HG02884 (cell line): ENCODE data around the gene SARNP.
"Not testable (repeated sequence)": the region's sequence is repeated elsewhere in the genome, so short reads cannot be mapped to it uniquely, and the experiment has no call there.

Experiments used
- ATAC-seq: cut with Tn5 transposase; IDR thresholded peaks from one replicate; pipeline ENCODE4 v1.9.1; 2021; ENCODE audit warnings: mild to moderate bottlenecking, moderate library complexity; ENCODE audit not compliant: unreplicated experiment

SARNP gene

DNA sequence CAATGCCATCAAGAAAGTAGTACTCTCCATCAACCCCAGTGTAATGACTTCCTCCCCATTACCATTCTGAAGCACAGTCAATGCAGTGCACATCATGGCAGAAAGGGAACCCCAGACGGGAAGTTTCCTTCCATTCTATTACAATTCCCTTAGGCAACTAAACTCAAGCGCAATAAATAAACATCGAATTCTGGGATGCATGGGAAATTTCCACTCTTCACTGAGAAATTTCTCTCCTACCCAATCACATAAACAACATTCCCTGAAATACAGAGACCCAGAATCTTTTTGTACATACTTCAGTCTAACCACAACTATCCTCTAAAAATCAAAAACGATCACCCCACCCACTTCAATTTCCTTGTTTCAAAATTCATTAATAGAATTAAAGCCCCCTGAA, 20.0 kb downstream of the SARNP start:
- no peak for ATAC-seq

DNA sequence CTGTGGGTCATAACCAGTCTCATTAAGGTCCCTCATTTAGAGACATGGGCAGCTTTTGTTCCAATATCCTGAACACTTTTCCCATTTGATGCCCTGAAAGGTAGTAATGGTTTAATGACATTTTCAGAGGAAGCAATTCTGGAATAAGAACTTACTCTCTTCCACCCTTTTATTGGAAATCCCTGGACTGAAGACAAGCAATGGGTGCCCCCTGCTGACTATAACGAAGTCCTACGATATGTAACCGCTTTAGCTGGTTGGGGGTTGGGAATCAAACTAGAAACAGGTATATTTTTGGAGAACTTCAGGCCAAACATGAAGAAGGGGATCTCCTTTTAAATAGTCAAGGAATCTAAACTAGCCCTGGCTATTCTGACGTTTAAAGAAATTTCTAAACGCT, 20.5 kb downstream of the SARNP start:
- ATAC-seq: no peak

DNA sequence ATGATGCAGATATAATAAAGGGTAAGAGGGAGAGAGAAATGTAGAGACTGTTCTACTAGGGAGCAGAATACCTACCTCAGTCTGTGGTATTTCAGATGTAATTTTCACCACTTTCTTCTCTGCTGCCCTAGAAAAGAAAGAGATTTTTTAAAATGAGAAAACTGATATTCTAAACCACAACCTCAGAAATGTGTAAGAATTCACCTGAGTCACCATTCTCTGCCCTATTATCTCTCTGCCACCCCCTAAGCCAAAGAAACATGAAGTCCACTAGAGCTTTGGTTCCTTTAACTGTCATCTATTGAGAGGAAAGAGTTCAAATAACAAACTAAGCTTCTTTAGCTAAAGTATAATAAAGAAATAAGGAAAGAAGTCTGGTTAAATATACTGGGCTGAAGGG, 21.6 kb downstream of the SARNP start:
- ATAC-seq: no peak

DNA sequence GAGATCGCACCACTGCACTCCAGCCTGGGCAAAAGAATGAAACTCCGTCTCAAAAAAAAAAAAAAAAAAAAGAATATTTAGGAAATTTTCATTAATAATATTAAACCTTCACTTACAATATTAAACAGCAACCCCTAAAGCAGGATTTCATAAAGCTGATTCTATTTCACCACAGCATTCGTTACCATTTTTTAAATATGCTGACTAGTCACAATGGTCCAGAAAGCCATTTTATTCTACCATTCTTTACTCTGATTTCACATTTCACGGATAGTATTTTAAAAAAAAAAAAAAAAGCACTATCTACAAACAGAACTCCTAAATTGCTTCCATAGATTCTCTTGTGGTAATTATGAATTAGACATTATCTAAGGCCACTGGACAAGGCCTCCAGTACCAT, 27.6 kb downstream of the SARNP start:
- no peak for ATAC-seq

DNA sequence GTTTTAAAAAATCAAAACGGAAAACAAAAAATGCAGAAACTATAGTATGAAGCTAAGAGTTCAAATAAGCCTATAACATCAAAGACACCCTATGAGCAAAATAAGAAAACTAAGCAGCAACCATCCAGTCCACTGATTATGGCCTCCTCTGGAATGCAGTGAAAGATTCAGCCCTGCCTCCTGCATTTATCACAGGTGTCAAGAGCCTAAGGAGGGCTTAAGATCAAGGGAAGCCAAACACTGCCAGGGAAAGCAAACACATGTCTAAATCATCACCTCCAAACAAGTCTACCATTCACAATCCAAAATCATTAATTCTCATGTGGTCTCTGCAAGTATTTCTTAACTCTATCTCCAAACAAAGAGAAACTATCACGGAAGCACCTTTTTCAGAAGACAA, 28.4 kb downstream of the SARNP start:
- ATAC-seq: no peak

DNA sequence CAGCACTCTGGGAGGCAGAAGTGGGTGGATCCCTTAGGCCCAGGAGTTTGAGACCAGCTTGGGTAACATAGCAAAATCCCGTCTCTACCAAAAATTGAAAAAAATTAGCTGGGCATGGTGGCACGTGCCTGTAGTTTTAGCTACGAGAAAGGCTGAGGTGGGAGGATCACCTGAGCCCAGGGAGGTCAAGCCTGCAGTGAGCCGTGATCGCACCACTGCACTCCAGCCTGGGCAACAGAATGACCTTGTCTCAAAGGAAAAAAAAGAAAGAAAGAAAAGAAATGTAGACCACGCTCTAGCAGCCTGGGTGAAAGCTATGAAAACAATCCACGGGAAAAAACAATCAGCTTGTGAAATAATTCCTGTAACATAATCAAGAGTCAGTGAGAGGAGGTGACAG, 29.0 kb downstream of the SARNP start:
- no peak for ATAC-seq

DNA sequence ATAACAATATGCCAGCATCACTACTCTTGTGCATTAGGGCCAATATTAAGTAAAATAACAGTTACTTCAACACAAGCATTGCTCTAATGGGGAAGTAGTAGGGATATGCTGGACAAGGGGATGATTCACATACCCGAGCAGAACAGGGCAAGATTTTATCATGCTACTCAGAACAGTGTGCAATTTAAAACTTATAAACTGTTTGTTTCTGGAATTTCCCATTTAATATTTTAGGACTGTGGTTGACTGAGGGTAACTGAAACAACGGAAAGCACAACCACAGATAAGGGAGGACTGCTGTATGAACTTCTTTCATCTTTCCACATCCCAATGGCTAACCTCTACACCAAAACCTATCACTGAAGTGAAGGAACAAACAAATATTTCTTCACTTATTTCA, 36.8 kb downstream of the SARNP start:
- no peak for ATAC-seq

DNA sequence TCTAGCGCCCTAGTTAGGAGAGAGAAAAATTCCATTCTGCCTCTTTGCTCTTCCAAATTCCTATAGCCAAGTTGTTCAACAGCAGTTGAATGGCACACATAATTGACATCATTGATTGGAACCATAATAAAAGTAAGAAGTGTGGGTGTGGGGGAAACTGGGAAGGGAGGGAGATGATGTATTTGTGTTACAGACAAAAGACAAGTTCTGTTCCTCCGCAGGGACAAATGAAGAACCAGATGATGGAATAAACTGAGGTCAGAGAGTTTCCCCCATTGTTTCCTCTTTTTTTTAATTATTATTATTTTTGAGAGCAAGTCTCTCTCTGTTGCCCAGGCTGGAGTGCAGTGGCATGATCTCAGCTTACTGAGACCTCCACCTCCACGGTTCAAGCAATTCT, 39.7 kb downstream of the SARNP start:
- ATAC-seq: no peak

DNA sequence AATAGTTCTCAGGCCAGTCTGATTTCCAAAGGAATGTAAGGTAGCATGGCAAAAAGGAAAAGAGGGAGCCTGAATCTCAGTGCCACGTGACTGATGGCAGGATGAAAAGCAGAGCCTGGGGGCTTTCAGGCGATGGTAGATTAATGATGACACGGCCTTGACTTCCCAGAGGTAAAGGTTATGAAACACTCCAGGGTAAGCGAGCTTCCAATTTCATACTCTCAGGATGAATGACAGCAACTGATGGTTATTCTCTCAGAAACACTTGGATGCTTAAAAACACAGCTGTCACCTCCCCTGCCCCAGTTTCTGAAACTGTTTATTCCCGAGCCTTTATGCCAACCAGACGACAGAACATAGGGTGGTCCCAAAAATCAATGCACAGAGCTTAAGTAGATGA, 45.8 kb downstream of the SARNP start:
- ATAC-seq: no peak

DNA sequence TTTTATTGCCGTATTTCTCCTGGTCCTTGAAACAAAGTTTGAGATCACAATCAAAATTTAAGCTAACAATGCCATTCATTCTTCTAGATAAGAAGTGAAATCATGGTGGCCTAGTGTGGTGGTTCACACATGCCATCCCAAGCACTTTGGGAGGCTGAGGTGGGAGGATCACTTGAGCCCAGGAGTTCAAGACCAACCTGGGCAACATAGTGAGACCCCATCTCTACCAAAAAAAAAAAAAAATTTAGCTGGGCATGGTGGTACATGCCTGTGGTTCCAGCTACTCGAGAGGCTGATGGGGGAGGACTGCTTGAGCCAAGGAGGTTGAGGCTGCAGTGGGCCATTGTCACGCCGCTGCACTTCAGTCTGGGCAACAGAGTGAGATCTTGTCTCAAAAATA, 50.4 kb downstream of the SARNP start:
- no peak for ATAC-seq

DNA sequence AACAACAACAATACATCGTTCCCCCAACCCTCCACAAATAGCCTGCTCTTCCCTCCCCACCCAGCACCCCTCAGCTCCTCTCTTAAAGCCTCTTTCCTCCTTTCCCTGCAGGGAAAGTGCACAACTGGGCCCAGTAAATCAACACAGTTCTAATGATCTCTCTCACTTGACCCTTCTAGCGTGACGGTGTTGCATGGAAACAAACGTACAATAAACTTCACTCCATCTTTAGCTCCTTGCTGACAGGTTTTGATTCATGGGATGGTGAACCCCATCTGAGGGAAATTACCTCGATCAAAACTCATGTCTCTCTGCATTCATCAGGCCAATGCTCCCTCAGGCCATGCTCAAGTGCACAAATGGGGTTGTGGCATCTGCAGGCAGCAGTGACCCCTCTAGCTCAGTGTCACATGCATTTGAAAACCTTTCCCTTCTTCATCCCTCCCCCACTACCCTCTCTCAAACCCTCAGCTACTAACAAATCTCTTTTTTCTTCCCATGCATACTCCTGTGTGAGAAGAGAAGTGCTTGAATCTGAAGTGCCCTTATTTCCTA, 51.7 kb downstream of the SARNP start:
- no peak for ATAC-seq

DNA sequence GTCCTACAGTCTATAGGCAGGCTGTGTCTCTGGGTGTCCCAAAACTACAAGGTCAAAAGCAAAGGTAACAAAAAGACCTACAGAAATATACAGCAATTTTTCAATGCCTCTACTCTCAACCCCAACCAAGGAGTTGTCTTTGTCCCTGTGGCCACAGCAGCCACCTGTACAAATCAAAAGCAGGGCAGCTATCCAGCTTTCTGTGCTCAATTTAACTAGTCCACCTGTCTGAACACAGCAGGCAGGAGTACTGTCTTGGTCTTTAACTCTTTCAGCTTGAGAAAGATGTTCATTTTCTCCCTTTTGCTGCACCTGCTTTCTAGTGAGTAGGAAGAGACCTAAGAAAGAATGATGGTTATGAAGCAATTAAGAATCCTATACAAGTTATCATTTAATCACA, 54.9 kb downstream of the SARNP start:
- ATAC-seq: no peak

DNA sequence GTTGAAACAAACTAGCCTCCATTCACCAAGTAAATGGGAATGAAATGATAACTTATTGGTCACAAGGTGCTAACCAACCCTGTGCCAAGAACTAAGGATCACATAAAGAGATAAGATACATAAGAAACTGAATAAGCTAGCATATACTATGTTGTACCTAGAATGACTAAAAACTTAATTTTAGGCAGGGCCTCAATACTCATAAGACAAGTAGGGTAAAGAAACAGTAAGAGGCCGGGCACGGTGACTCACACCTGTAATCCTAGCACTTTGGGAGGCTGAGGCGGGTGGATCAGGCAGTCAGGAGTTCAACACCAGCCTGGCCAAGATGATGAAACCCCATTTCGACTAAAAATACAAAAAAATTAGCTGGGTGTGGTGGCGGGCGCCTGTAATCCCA, 56.9 kb downstream of the SARNP start:
- ATAC-seq: no peak

DNA sequence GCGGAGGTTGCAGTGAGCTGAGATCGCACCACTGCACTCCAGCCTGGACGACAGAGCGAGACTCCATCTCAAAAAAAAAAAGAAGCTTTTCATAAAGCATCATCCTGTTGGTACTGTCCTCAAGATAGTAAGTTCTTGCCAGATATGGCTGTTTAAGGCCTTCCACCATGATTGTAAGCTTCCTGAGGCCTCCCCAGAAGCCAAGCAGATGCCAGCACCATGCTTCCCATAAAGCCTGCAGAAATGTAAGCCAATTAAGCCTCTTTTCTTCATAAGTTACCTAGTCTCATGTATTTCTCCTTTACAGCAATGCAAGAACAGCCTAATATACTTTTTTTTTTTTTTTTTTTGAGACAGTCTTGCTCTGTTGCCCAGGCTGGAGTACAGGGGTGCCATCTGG, 58.9 kb downstream of the SARNP start:
- not testable (repeated sequence) for ATAC-seq

DNA sequence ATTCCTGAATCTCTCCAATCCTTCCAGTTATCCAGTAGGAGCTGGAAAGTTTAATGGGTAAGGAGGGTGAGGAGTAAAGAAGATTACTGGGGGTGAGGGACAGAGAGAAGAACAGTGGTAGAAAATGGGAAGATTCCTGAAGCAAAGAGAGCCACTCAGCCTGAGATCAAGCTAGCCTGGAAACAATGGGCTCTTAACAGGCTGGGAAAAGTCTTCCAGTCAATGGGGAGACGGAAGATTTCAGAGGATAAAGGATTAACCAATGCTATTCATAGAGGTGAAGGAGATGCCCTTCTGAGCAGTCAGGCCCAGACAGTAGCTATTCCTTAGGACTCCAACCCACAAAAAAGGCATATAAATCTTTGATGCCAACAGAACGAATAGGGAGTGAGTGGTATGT, 59.8 kb downstream of the SARNP start:
- ATAC-seq: no peak

DNA sequence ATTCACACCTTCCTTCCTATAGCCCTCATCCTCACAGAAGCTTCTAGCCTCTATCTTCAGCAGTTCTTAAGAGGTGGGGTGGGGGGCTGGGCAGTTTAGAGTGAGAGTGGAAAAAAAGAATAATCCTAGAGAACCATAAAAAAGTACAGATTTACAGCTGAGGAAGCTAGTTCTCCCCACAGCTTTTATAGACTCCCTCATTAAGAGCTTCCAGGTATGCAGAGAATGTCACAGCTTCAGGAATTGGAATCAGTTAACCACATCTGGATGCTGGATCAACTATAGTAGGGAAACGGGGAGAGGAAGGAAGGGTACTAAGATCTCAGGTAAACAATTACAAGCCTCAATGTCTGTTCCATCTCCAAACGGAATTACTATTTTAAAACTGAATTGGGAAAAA, 62.3 kb downstream of the SARNP start:
- no peak for ATAC-seq

DNA sequence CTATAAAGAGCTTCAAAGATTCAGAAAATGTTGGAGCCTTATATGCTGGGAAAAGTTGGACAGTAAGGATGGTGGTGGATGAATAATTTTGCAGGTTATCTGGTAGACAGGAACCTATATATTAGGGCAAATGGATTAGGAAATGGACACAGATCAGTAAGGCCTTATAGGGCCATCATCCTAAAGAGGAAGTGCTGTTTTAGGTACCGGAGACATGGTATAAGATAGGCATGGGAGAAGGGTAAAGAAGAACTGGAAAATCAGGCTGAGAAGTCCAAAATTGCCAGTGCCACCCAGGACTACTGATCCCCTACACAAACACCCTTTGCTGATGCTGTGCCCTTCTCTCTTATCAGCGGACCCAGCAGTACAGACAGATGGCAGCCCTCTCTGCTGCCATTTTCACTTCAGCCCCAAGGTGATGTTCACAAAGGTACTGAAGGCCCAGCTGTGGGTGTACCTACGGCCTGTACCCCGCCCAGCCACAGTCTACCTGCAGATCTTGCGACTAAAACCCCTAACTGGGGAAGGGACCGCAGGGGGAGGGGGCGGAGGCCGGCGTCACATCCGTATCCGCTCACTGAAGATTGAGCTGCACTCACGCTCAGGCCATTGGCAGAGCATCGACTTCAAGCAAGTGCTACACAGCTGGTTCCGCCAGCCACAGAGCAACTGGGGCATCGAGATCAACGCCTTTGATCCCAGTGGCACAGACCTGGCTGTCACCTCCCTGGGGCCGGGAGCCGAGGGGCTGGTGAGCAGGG, 69.1 kb downstream of the SARNP start:
- no peak for ATAC-seq

DNA sequence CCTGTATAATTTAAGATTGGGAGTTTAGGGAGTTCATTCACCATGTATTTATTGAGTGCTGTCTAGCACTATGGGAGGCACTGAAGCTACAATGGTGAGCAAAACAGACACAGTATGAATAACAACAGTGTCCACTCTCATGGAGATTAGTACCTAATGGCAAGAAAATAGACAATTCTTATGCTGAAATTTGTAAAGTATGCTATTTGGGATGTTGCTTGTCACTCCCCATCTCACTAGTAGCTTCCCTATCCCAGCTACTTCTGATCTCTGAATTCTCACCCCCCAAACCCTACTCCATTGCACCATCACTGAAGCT, 70.7 kb downstream of the SARNP start:
- ATAC-seq: no peak

DNA sequence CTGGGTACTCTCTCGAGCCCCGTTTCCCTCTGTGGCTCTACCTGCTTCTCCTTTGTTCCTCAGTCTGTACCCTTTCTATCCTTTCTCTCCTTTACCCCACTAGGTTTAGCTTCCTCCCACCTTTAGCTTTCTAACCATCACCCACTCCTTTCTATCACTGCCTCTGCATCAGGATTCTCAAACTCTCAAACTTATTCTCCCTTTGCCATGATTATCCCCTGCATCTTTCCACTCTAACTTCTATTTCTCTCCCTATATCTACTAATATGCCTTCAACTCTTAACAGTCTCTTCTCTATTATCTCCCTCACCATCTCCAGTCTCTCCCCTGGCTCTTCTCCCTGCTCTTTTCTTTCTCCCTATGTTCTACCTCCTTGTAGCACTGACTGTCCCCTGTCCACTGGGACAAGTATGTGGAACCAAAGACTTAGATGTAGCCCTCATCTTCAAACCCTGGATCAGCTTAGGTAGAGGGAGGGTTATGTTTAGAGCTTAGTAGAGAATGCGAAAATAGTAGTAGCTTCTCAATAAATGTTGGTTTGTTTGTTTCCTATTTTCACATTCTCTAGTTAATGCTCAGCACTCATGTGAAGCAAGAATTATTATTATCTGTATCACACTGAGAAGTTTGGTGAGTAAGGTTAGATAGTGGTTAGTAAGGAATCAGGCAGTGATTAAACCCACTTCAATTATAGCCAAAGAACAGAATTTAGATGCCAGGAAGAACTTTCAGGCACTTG, 71.2 kb downstream of the SARNP start:
- ATAC-seq: no peak

DNA sequence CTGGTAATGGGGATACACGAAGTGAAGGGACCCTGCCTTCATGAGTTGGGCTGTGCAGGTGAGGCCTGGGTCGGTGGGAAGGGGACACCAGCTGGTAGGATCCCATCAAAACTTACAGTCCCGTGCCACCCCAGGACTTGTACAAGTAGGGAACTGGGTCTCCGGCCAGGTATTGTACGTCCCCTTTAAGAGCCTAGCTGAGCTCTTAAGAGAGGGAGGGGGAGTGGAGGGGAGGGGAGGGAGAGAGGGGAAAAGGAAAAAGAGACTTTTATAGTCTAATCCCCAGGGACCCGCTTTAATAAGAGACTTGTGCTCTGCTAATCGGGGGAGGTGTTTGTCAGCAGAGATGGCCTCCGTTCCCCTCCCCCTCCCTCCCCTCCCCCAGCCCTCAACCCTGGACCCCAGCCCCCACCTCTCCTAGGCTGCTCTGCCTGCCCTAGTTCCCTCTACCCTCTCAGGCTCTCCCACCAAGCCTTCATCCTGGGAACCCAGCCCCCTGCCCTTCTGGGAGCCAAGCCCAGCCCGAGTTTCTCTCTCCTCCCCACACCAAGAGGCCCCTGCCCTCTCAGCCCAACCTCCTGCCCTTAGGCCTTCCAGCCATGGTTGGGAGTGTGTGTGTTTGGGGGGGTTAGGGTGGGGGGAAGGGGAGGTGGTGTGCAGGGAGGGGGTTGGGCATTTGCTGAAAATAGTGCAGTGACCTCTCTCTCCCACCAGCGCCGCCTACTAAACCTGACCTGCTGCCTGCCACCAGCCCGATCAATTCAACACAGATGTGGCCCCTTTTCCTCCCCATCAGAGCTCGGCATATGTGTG, 72.0 kb downstream of the SARNP start:
- ATAC-seq: no peak

DNA sequence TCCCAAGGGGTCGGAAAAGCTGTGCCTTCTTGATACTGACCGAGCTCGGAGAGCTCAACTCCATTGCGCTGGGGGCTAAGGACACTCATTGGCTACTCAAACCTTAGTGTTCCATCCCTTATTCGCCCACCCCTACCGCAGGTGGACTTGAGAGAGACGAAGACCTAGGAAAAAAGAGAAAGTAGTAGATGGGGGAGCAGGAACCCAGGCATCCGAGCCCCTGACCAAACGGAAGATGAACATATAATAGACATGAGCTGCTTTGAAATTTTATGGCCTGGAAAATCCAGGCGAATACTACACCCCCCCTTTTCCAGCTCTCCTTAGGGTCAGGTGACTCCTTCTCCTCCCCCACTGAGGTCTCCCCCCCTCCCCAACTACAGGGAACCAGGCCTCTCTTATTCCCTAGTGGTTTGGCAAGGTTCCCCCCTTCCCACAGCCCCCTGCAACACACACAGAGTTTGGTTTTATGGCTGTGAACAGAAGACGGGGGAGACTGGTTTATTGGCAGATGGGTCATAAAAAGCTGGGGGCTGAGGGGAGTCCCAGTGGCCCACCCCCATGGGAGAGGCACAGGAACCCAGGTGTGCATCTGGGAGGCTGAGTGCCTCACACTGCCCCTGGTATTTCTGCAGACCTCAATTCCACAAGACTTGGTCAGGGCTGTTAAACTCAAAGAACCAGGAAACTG, 73.0 kb downstream of the SARNP start:
- no peak for ATAC-seq
